Stomach (tissue), 4 donors: Measurements from ENCODE around the gene IP6K1.
A peak's percentile ranks its signal among the peaks of the same experiment; 100 is the strongest.

Experiments
- EP300 ChIP-seq: sonication (generic); formaldehyde crosslinking; IDR thresholded peaks from one replicate; pipeline ENCODE4 v1.6.1; 2017; ENCODE audit warnings: antibody characterized with exemption
- POLR2A ChIP-seq, 4 donors: fragments of 450-650 bp; IDR thresholded peaks; one replicate each; pipeline ENCODE4 v1.6.1; 2016; ENCODE audit warnings: antibody characterized with exemption in 4 of 4, control low read depth in 2 of 4, mild to moderate bottlenecking in 1 of 4, moderate library complexity in 1 of 4
- POLR2AphosphoS5 ChIP-seq, 3 donors: sonication (generic); formaldehyde crosslinking; IDR thresholded peaks; one replicate each; pipeline ENCODE4 v1.6.1; 2016; ENCODE audit warnings: antibody characterized with exemption in 3 of 3
- TF ChIP-seq, protein P1 (sequence below), 7 experiments: fragments of 450-650 bp in 4 of 7; fragments of 200-600 bp in 3 of 7; sonication (generic) in 3 of 7; IDR thresholded peaks; one replicate each; pipeline ENCODE4 v1.5.1; 2016 to 2019; ENCODE audit warnings: antibody characterized with exemption in 7 of 7, control low read depth in 2 of 7, mild to moderate bottlenecking in 1 of 7

DNA sequence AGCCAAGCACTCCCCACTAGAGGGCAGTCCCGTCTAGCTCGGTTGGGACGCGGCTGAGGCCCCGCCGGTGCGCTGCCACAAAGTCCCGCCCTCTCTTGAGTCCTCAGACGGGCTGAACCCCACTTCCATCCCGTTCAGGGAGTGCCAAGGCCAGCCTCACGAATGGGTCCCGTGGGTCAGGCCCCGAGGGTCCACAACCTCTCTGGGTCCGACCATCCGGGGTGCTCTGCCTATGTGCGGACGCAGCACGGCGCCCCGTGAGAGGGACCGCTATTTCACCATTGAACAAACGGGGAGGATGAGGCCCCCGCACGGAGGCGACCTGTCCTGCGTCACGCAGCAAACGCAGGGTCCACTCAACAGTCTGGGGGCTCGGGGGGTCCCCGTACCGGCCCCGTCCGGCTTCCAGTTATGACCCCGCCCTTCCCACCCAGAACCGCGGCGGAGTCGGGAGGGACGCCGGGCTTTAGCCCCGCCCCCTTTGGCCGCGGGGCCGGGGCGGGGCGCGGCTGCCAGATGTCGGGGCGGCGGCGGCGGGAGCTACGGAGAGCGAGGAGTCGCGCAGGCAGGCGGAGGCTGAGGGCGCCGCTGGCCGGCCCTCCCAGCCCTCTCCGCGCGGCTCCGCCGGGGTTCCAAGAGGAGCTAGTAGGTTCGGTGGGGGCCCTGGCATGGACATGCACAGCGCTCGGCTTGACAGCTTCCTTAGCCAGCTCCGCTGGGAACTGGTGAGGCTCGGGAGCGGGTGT lies 16.6 kb upstream of the IP6K1 start, which contains the start of gene INKA1:
- TF ChIP-seq, protein P1, sequence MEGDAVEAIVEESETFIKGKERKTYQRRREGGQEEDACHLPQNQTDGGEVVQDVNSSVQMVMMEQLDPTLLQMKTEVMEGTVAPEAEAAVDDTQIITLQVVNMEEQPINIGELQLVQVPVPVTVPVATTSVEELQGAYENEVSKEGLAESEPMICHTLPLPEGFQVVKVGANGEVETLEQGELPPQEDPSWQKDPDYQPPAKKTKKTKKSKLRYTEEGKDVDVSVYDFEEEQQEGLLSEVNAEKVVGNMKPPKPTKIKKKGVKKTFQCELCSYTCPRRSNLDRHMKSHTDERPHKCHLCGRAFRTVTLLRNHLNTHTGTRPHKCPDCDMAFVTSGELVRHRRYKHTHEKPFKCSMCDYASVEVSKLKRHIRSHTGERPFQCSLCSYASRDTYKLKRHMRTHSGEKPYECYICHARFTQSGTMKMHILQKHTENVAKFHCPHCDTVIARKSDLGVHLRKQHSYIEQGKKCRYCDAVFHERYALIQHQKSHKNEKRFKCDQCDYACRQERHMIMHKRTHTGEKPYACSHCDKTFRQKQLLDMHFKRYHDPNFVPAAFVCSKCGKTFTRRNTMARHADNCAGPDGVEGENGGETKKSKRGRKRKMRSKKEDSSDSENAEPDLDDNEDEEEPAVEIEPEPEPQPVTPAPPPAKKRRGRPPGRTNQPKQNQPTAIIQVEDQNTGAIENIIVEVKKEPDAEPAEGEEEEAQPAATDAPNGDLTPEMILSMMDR (IDR thresholded peaks at IDR 0.05): peak in 4 of 7 experiments; percentile 81 to 87 (median 84)
- TF ChIP-seq POLR2AphosphoS5 (IDR thresholded peaks at IDR 0.05): peak in 1 of 3 donors; percentile 64
- TF ChIP-seq POLR2A (IDR thresholded peaks at IDR 0.05): no peak
- TF ChIP-seq EP300: no peak
